NB4 (cell line): ENCODE data around the gene SCN3A.

Experiments
- DNase-seq: peaks from one replicate; pipeline ENCODE4 v3.0.0; 2010; ENCODE audit warnings: low read depth
- H3K4me3 ChIP-seq: one replicate; pipeline ENCODE4 v1.5.1; 2011; ENCODE audit warnings: mild to moderate bottlenecking, low read depth, low read length, moderate library complexity
- CTCF ChIP-seq: IDR thresholded peaks from one replicate; pipeline ENCODE4 v1.5.1; 2012; ENCODE audit warnings: low read depth, low read length
- MAX ChIP-seq: IDR thresholded peaks from 2 replicates; pipeline ENCODE4 v1.6.1; 2011; ENCODE audit warnings: low read depth, low read length
- MYC ChIP-seq: IDR thresholded peaks from 2 replicates; pipeline ENCODE4 v1.6.1; 2011; ENCODE audit warnings: low read depth, low read length
- POLR2A ChIP-seq: IDR thresholded peaks from 2 replicates; pipeline ENCODE4 v1.6.1; 2011; ENCODE audit warnings: mild to moderate bottlenecking; ENCODE audit not compliant: insufficient read length; ENCODE audit errors: extremely low read depth

Gene SCN3A

GRCh38 chr2:165203689-165204559, at the start of gene SCN3A:
TSS of gene SCN3A (minus strand) at chr2:165204050. CDS start at chr2:165176394, 27,656 bp downstream.
- TF ChIP-seq MYC (no peak), CTCF (peak; percentile 74)
- no peak within 1 kb of the TSS for H3K4me3 ChIP-seq
- DNase-seq = peak; percentile 37

GRCh38 chr2:165253178-165253577, 49.3 kb upstream of the SCN3A start:
- H3K4me3 ChIP-seq = no peak overlapping the region
- no peak for TF ChIP-seq CTCF
- TF ChIP-seq MAX = no peak
- TF ChIP-seq POLR2A = no peak
- TF ChIP-seq MYC = no peak
- no peak for DNase-seq

- TF ChIP-seq MAX (no peak), CTCF (no peak), POLR2A (no peak), MYC (no peak)
- DNase-seq = peak; percentile 7
- no peak overlapping the region for H3K4me3 ChIP-seq
Measured at GRCh38 chr2:165251366-165251765, 47.5 kb upstream of the SCN3A start.

GRCh38 chr2:165248238-165248637, 44.4 kb upstream of the SCN3A start:
- TF ChIP-seq POLR2A = no peak
- no peak for TF ChIP-seq CTCF
- no peak for TF ChIP-seq MAX
- no peak for TF ChIP-seq MYC
- H3K4me3 ChIP-seq = no peak overlapping the region
- no peak for DNase-seq

- DNase-seq = no peak
- H3K4me3 ChIP-seq = no peak overlapping the region
- no peak for TF ChIP-seq CTCF
- no peak for TF ChIP-seq POLR2A
- no peak for TF ChIP-seq MAX
- TF ChIP-seq MYC = no peak
Measured at GRCh38 chr2:165245081-165245793, 41.4 kb upstream of the SCN3A start.
